PC-9 (cell line): ENCODE results near the gene LAMTOR2. TPM values are rescaled to one million over a fixed set of nuclear protein-coding genes. Genes with fewer than 3 reads are reported as not detected.

Experiments used
- BruUV-seq: library from RNA; stranded (reverse); fragments of 400-500 nt; replicated peaks from 2 replicates; lab custom pipeline; 2021; lab: Mats Ljungman, UMichigan
- CTCF ChIA-PET: fragments of 300-600 bp; sonication (Branson Sonifier 250); formaldehyde crosslinking; loops from one replicate; lab custom pipeline; 2022; ENCODE audit warnings: antibody characterized with exemption; lab: Charles Lee
- POLR2A ChIA-PET: fragments of 300-600 bp; sonication (Branson Sonifier 250); formaldehyde crosslinking; loops from one replicate; lab custom pipeline; 2022; ENCODE audit warnings: antibody characterized with exemption; ENCODE audit not compliant: unreplicated experiment; lab: Charles Lee
- DNase-seq, 2 experiments: peaks; one replicate each; pipeline versions ENCODE4 v3.0.0 to v3.0.0-alpha.2; 2015 to 2022; ENCODE audit warnings: mixed read lengths in 1 of 2
- H2AFZ ChIP-seq: fragments of 200-600 bp; sonication (generic); 2 replicates; pipeline ENCODE4 v1.8.1; 2017; ENCODE audit warnings: antibody characterized with exemption
- H3F3A ChIP-seq: fragments of 200-600 bp; sonication (generic); 2 replicates; pipeline ENCODE4 v1.8.1; 2017; ENCODE audit warnings: antibody characterized with exemption, mild to moderate bottlenecking, low read depth; ENCODE audit not compliant: insufficient read depth
- H3K27ac ChIP-seq: fragments of 200-600 bp; sonication (generic); 2 replicates; pipeline ENCODE4 v1.6.1; 2016; ENCODE audit warnings: mixed run types
- H3K27me3 ChIP-seq: fragments of 200-600 bp; sonication (generic); 2 replicates; pipeline ENCODE4 v1.6.1; 2016; ENCODE audit warnings: low read depth, mixed run types; ENCODE audit not compliant: insufficient read depth
- H3K36me3 ChIP-seq: fragments of 200-600 bp; sonication (generic); 2 replicates; pipeline ENCODE4 v1.6.1; 2016; ENCODE audit warnings: low read depth, mixed run types
- H3K4me1 ChIP-seq: fragments of 200-600 bp; sonication (generic); replicated peaks from 2 replicates; pipeline ENCODE4 v1.6.1; 2016; ENCODE audit warnings: mixed run types; ENCODE audit not compliant: insufficient read depth
- H3K4me2 ChIP-seq: fragments of 200-600 bp; sonication (generic); 2 replicates; pipeline ENCODE4 v1.6.1; 2017; ENCODE audit warnings: mixed run types
- H3K4me3 ChIP-seq: fragments of 200-600 bp; sonication (generic); 2 replicates; pipeline ENCODE4 v1.6.1; 2016; ENCODE audit warnings: mixed run types
- H3K79me2 ChIP-seq: fragments of 200-600 bp; sonication (generic); 2 replicates; pipeline ENCODE4 v1.6.1; 2017; ENCODE audit warnings: low read depth, mixed run types
- H3K9me2 ChIP-seq: fragments of 200-600 bp; sonication (generic); 2 replicates; pipeline ENCODE4 v1.8.1; 2017; ENCODE audit warnings: mild to moderate bottlenecking; ENCODE audit not compliant: insufficient read depth
- H3K9me3 ChIP-seq: fragments of 200-600 bp; sonication (generic); 2 replicates; pipeline ENCODE4 v1.8.1; 2016; ENCODE audit warnings: low read depth; ENCODE audit not compliant: insufficient read depth
- H4K20me1 ChIP-seq: fragments of 200-600 bp; sonication (generic); 2 replicates; pipeline ENCODE4 v1.8.1; 2017; ENCODE audit not compliant: insufficient read depth
- CTCF ChIP-seq: fragments of 200-600 bp; sonication (generic); conservative IDR thresholded peaks from 2 replicates; pipeline ENCODE4 v1.6.1; 2017; ENCODE audit warnings: mixed run types, antibody characterized with exemption, mild to moderate bottlenecking, moderate library complexity
- EZH2 ChIP-seq: fragments of 200-600 bp; sonication (generic); IDR thresholded peaks from 2 replicates; pipeline ENCODE4 v1.8.0; 2017; ENCODE audit warnings: antibody characterized with exemption, low read depth
- intact Hi-C: fragments of 100-400 bp; cut with micrococcal nuclease; formaldehyde crosslinking; loops from one replicate; pipeline ENCODE4 v1.10.0; 2022; ENCODE audit not compliant: unreplicated experiment
- total RNA-seq: library from RNA; stranded (reverse); gene quantifications from 2 replicates; pipeline ENCODE4 v1.2.3, GENCODE V29; 2021

The LAMTOR2 gene
- total RNA-seq, 1 experiment from 2014 or later: 76.8 TPM

GRCh38 chr1:156076609-156077429, 22.2 kb downstream of the LAMTOR2 start:
- ChIA-PET POLR2A (no interaction called here), CTCF (interaction anchor here (0.5 kb wide), 1 partner anchor 148 kb away, joined by 4 read pairs; no protein-coding TSS in a partner anchor)
- H3F3A ChIP-seq: peaks cover 14% of the 10 kb centered on the region; the same call in 1 of the 2 replicates
- no peak for DNase-seq
- no peaks in the 10 kb centered on the region; the same call in 1 of the 2 replicates for H3K4me1 ChIP-seq
- H3K27ac ChIP-seq: no peak overlapping the region
- no peaks in the 10 kb centered on the region for H3K27me3 ChIP-seq
- H4K20me1 ChIP-seq: no peaks in the 10 kb centered on the region
- intact Hi-C loops: no loop called here
- no peaks in the 10 kb centered on the region for H3K9me3 ChIP-seq
- TF ChIP-seq EZH2: no peak
- TF ChIP-seq CTCF: no peak
- H3K4me3 ChIP-seq: no peak overlapping the region
- H3K36me3 ChIP-seq: no peaks in the 10 kb centered on the region
- no peaks in the 10 kb centered on the region for H3K9me2 ChIP-seq
- H2AFZ ChIP-seq: no peak overlapping the region
- no TSS peak for BruUV-seq
- H3K79me2 ChIP-seq: no peaks in the 10 kb centered on the region
- H3K4me2 ChIP-seq: no peak overlapping the region

- H3K36me3 ChIP-seq: no peaks in the 10 kb centered on the region
- CTCF ChIA-PET: no interaction called here
- no peak overlapping the region for H3K4me3 ChIP-seq
- no TSS peak for BruUV-seq
- peaks cover 14% of the 10 kb centered on the region; the same call in 1 of the 2 replicates for H3F3A ChIP-seq
- no peaks in the 10 kb centered on the region for H4K20me1 ChIP-seq
- intact Hi-C loops: no loop called here
- H3K4me1 ChIP-seq: no peaks in the 10 kb centered on the region; the same call in 1 of the 2 replicates
- H3K9me2 ChIP-seq: no peaks in the 10 kb centered on the region
- no peak overlapping the region for H3K27ac ChIP-seq
- H3K27me3 ChIP-seq: no peaks in the 10 kb centered on the region
- no peak for TF ChIP-seq CTCF
- no peak for TF ChIP-seq EZH2
- H3K9me3 ChIP-seq: no peaks in the 10 kb centered on the region
- no peak for DNase-seq
- H3K4me2 ChIP-seq: no peak overlapping the region
- H2AFZ ChIP-seq: no peak overlapping the region
- H3K79me2 ChIP-seq: no peaks in the 10 kb centered on the region
- POLR2A ChIA-PET: no interaction called here
Observed at GRCh38 chr1:156077430-156077760, 22.8 kb downstream of the LAMTOR2 start.

- POLR2A ChIA-PET: no interaction called here
- Histone ChIP-seq H3K9me2 (no peaks in the 10 kb centered on the region), H3K4me1 (peaks cover 5% of the 10 kb centered on the region; the same call in 1 of the 2 replicates), H3K79me2 (no peaks in the 10 kb centered on the region), H4K20me1 (no peaks in the 10 kb centered on the region), H3K27ac (no peak overlapping the region), H3K9me3 (no peaks in the 10 kb centered on the region), H3K4me2 (no peak overlapping the region), H2AFZ (no peak overlapping the region), H3F3A (peaks cover 15% of the 10 kb centered on the region; the same call in 1 of the 2 replicates), H3K4me3 (no peak overlapping the region), H3K27me3 (no peaks in the 10 kb centered on the region), H3K36me3 (no peaks in the 10 kb centered on the region)
- no peak for DNase-seq
- TF ChIP-seq EZH2 (no peak), CTCF (no peak)
- intact Hi-C loops: no loop called here
- CTCF ChIA-PET: interaction anchor here (0.5 kb wide), 1 partner anchor 146 kb away, joined by 4 read pairs; no protein-coding TSS in a partner anchor
- no TSS peak for BruUV-seq
Observed at GRCh38 chr1:156078728-156079127, 24.1 kb downstream of the LAMTOR2 start.
